Activated CD4-positive, alpha-beta T cell treated with anti-CD3 and anti-CD28 coated beads for 36 hours (primary cell): ENCODE measurements around the gene CCDC124. TPM values are rescaled to one million over a fixed set of nuclear protein-coding genes. Genes with fewer than 3 reads are reported as not detected.
"Not testable (repeated sequence)": the region's sequence is repeated elsewhere in the genome, so short reads cannot be mapped to it uniquely, and the experiment has no call there.

ENCODE experiments used
- ATAC-seq: fragments of 200-7000 bp; cut with Tn5 transposase; one replicate; pipeline ENCODE4 v1.10.0; 2021; ENCODE audit warnings: mild to moderate bottlenecking, moderate library complexity
- CTCF ChIA-PET: fragments of 350-600 bp; sonication (Branson Sonifier 250); formaldehyde crosslinking; loops from one replicate; lab custom pipeline; 2021; ENCODE audit warnings: antibody characterized with exemption; lab: Charles Lee
- POLR2A ChIA-PET: fragments of 350-600 bp; sonication (Branson Sonifier 250); formaldehyde crosslinking; loops from one replicate; lab custom pipeline; 2021; ENCODE audit warnings: antibody characterized with exemption, inconsistent platforms; lab: Charles Lee
- DNase-seq: peaks from one replicate; pipeline ENCODE4 v3.0.0-alpha.2; 2020
- H3K27ac Mint-ChIP-seq: one replicate; pipeline ENCODE4 v1.8.0; 2021; ENCODE audit warnings: mixed read lengths
- H3K27me3 Mint-ChIP-seq: one replicate; pipeline ENCODE4 v1.8.0; 2021; ENCODE audit warnings: mixed read lengths
- H3K36me3 Mint-ChIP-seq: one replicate; pipeline ENCODE4 v1.8.0; 2021; ENCODE audit warnings: low read depth, mixed read lengths
- H3K4me1 Mint-ChIP-seq: one replicate; pipeline ENCODE4 v1.8.0; 2021; ENCODE audit warnings: mixed read lengths
- H3K4me3 Mint-ChIP-seq: one replicate; pipeline ENCODE4 v1.8.0; 2021; ENCODE audit warnings: mild to moderate bottlenecking, moderate library complexity, mixed read lengths
- H3K9me3 Mint-ChIP-seq: one replicate; pipeline ENCODE4 v1.8.0; 2021; ENCODE audit warnings: low read depth, mixed read lengths
- intact Hi-C, 2 experiments: fragments of 100-400 bp; cut with DNase I in 1 of 2; cut with micrococcal nuclease in 1 of 2; formaldehyde crosslinking; loops; one replicate each; pipeline versions ENCODE4 v1.14.2 to v1.15.1; 2022 to 2024; cut with DNase I, micrococcal nuclease
- total RNA-seq, 2 experiments: library from RNA; stranded (reverse); gene quantifications; one replicate each; pipeline ENCODE4 v1.2.3, GENCODE V29; 2021

The CCDC124 gene
- total RNA-seq, 2 experiments from 2014 or later, result 99.3 to 131 TPM

- Mint-ChIP-seq H3K9me3 (peaks cover 5% of the 10 kb centered on the region), H3K4me1 (no peaks in the 10 kb centered on the region), H3K4me3 (no peak overlapping the region), H3K27me3 (peaks cover 2% of the 10 kb centered on the region), H3K27ac (no peak overlapping the region), H3K36me3 (peaks cover 4% of the 10 kb centered on the region)
- DNase-seq, result no peak
- intact Hi-C loops, result loop anchor here in 1 of 2 experiments (10.0 kb wide), 1 partner anchor 226 kb away; the partner anchor contains the start of gene UNC13A
- CTCF ChIA-PET, result interaction anchor here (0.7 to 1.3 kb wide), 3 partner anchors 22 to 418 kb away, joined by 3 to 5 read pairs (median 3); partner anchors contain the start of genes CCDC124 and RPL18A
- POLR2A ChIA-PET, result no interaction called here
- no peak for ATAC-seq
Observed at GRCh38 chr19:17910791-17911360, 21.9 kb upstream of the CCDC124 start.

GRCh38 chr19:17915940-17916593 lies 16.7 kb upstream of the CCDC124 start:
- peaks cover 2% of the 10 kb centered on the region for H3K27me3 Mint-ChIP-seq
- intact Hi-C loops, result loop anchor here in 1 of 2 experiments (10.0 kb wide), 1 partner anchor 231 kb away; the partner anchor contains the start of gene UNC13A

GRCh38 chr19:17918151-17918550 lies 14.7 kb upstream of the CCDC124 start:
- POLR2A ChIA-PET, H3K4me1 Mint-ChIP-seq, H3K4me3 Mint-ChIP-seq, ATAC-seq, H3K36me3 Mint-ChIP-seq, CTCF ChIA-PET, H3K9me3 Mint-ChIP-seq, H3K27me3 Mint-ChIP-seq, DNase-seq, H3K27ac Mint-ChIP-seq: not testable (repeated sequence)
- intact Hi-C loops, result loop anchor here in 1 of 2 experiments (10.0 kb wide), 1 partner anchor 233 kb away; the partner anchor contains the start of gene UNC13A

More at GRCh38 chr19:17915940-17916593, 16.7 kb upstream of the CCDC124 start:
- Mint-ChIP-seq H3K27ac (no peak overlapping the region), H3K9me3 (peaks cover 5% of the 10 kb centered on the region), H3K4me3 (no peak overlapping the region), H3K36me3 (peaks cover 4% of the 10 kb centered on the region), H3K4me1 (no peaks in the 10 kb centered on the region)
- CTCF ChIA-PET, result interaction anchor here (0.7 to 0.9 kb wide), 2 partner anchors 22 to 57 kb away, joined by 3 to 4 read pairs; partner anchors contain the start of gene RPL18A
- ATAC-seq, result no peak
- POLR2A ChIA-PET, result no interaction called here
- DNase-seq, result no peak

GRCh38 chr19:17919122-17919521 lies 13.7 kb upstream of the CCDC124 start:
- H3K27ac Mint-ChIP-seq, CTCF ChIA-PET, H3K27me3 Mint-ChIP-seq, H3K36me3 Mint-ChIP-seq, POLR2A ChIA-PET, DNase-seq, H3K4me1 Mint-ChIP-seq, H3K9me3 Mint-ChIP-seq, ATAC-seq, H3K4me3 Mint-ChIP-seq: not testable (repeated sequence)
- intact Hi-C loops, result loop anchor here in 1 of 2 experiments (10.0 kb wide), 1 partner anchor 234 kb away; the partner anchor contains the start of gene UNC13A

- DNase-seq, result no peak
- ATAC-seq, result no peak
- intact Hi-C loops, result no loop called here
- peaks cover 2% of the 10 kb centered on the region for H3K27me3 Mint-ChIP-seq
- H3K4me3 Mint-ChIP-seq, result no peak overlapping the region
- H3K4me1 Mint-ChIP-seq, result no peaks in the 10 kb centered on the region
- H3K9me3 Mint-ChIP-seq, result no peaks in the 10 kb centered on the region
- H3K36me3 Mint-ChIP-seq, result no peaks in the 10 kb centered on the region
- CTCF ChIA-PET, result interaction anchor here (0.7 to 0.8 kb wide), 2 partner anchors 13 to 177 kb away, joined by 3 read pairs; partner anchors contain the start of genes CCDC124 and MAST3
- POLR2A ChIA-PET, result no interaction called here
- no peak overlapping the region for H3K27ac Mint-ChIP-seq
Observed at GRCh38 chr19:17920527-17920926, 12.3 kb upstream of the CCDC124 start.

- POLR2A ChIA-PET, result no interaction called here
- Mint-ChIP-seq H3K27me3 (peaks cover 4% of the 10 kb centered on the region), H3K36me3 (no peaks in the 10 kb centered on the region), H3K9me3 (no peaks in the 10 kb centered on the region), H3K4me1 (no peaks in the 10 kb centered on the region), H3K27ac (no peak overlapping the region), H3K4me3 (no peak overlapping the region)
- intact Hi-C loops, result no loop called here
- no peak for DNase-seq
- CTCF ChIA-PET, result interaction anchor here (0.6 to 0.9 kb wide), 2 partner anchors 11 to 352 kb away, joined by 4 read pairs; partner anchors contain the start of gene CCDC124
- no peak for ATAC-seq
Observed at GRCh38 chr19:17922138-17922537, 10.7 kb upstream of the CCDC124 start.

GRCh38 chr19:17926044-17926443 lies 6.8 kb upstream of the CCDC124 start:
- intact Hi-C loops, result no loop called here
- Mint-ChIP-seq H3K4me1 (peaks cover 4% of the 10 kb centered on the region), H3K27ac (no peak overlapping the region), H3K9me3 (no peaks in the 10 kb centered on the region), H3K27me3 (peaks cover 2% of the 10 kb centered on the region), H3K4me3 (no peak overlapping the region), H3K36me3 (no peaks in the 10 kb centered on the region)
- CTCF ChIA-PET, result interaction anchor here (0.6 kb wide), 1 partner anchor 97 kb away, joined by 3 read pairs; no protein-coding TSS in a partner anchor
- POLR2A ChIA-PET, result no interaction called here
- no peak for ATAC-seq
- DNase-seq, result no peak

- ChIA-PET POLR2A (no interaction called here), CTCF (interaction anchor here (0.7 to 1.2 kb wide), 3 partner anchors 9 to 75 kb away, joined by 3 to 10 read pairs (median 5); no protein-coding TSS in a partner anchor)
- Mint-ChIP-seq H3K27me3 (peaks cover 2% of the 10 kb centered on the region), H3K4me1 (peaks cover 16% of the 10 kb centered on the region), H3K9me3 (no peaks in the 10 kb centered on the region), H3K36me3 (no peaks in the 10 kb centered on the region), H3K4me3 (no peak overlapping the region), H3K27ac (no peak overlapping the region)
- DNase-seq (no peak), ATAC-seq (no peak)
- intact Hi-C loops, result no loop called here
Observed at GRCh38 chr19:17929056-17929455, 3.8 kb upstream of the CCDC124 start.

- Mint-ChIP-seq H3K36me3 (peaks cover 9% of the 10 kb centered on the region), H3K27me3 (peaks cover 2% of the 10 kb centered on the region), H3K9me3 (no peaks in the 10 kb centered on the region), H3K27ac (no peak overlapping the region), H3K4me3 (peak overlapping the region; percentile 51), H3K4me1 (peaks cover 18% of the 10 kb centered on the region)
- ATAC-seq, result no peak
- peak; percentile 38 for DNase-seq
- ChIA-PET CTCF (interaction anchor here (0.6 to 5.1 kb wide), 18 partner anchors 11 to 326 kb away, joined by 3 to 102 read pairs (median 6); partner anchors contain the start of genes JAK3, MPV17L2, RPL18A and SLC5A5), POLR2A (interaction anchor here (1.0 to 1.5 kb wide), 6 partner anchors 60 to 206 kb away, joined by 3 to 38 read pairs (median 8); partner anchors contain the start of genes RPL18A and SLC5A5)
- intact Hi-C loops, result loop anchor here (1.0 to 5.0 kb wide), 7 partner anchors 57 to 221 kb away; partner anchors contain the start of genes RPL18A (in 2 of the 2), B3GNT3 (in 1 of the 2), MAP1S (in 1 of the 2) and SLC5A5 (in 1 of the 2)
Observed at GRCh38 chr19:17931532-17932191, 1.2 kb upstream of the CCDC124 start.

GRCh38 chr19:17933414-17934129 lies 757 bp downstream of the CCDC124 start:
- DNase-seq (no peak), ATAC-seq (no peak)
- H3K36me3 Mint-ChIP-seq, result peaks cover 12% of the 10 kb centered on the region
- H3K4me3 Mint-ChIP-seq, result peak overlapping the region; percentile 88
- POLR2A ChIA-PET, result interaction anchor here (0.6 to 1.5 kb wide), 9 partner anchors 62 to 348 kb away, joined by 3 to 38 read pairs (median 4); partner anchors contain the start of genes JUND, RPL18A and SLC5A5
- H3K4me1 Mint-ChIP-seq, result peaks cover 18% of the 10 kb centered on the region
- intact Hi-C loops, result loop anchor here (1.0 to 5.0 kb wide), 3 partner anchors 14 to 136 kb away; partner anchors contain the start of genes B3GNT3 (in 1 of the 2) and SLC5A5 (in 1 of the 2)
- CTCF ChIA-PET, result interaction anchor here (0.5 to 5.1 kb wide), 30 partner anchors 11 to 359 kb away, joined by 3 to 102 read pairs (median 5); partner anchors contain the start of genes ARRDC2, JAK3, RPL18A and SLC5A5
- no peaks in the 10 kb centered on the region for H3K9me3 Mint-ChIP-seq
- peak overlapping the region; percentile 92 for H3K27ac Mint-ChIP-seq
- H3K27me3 Mint-ChIP-seq, result no peaks in the 10 kb centered on the region
